ENCODE measurements around the gene SRP14. TPM values are rescaled to one million over a fixed set of nuclear protein-coding genes. Genes with fewer than 3 reads are reported as not detected.

SRP14 gene
- total RNA-seq, 4 donors from 2014 or later: 142 to 485 (median 230) TPM

DNA sequence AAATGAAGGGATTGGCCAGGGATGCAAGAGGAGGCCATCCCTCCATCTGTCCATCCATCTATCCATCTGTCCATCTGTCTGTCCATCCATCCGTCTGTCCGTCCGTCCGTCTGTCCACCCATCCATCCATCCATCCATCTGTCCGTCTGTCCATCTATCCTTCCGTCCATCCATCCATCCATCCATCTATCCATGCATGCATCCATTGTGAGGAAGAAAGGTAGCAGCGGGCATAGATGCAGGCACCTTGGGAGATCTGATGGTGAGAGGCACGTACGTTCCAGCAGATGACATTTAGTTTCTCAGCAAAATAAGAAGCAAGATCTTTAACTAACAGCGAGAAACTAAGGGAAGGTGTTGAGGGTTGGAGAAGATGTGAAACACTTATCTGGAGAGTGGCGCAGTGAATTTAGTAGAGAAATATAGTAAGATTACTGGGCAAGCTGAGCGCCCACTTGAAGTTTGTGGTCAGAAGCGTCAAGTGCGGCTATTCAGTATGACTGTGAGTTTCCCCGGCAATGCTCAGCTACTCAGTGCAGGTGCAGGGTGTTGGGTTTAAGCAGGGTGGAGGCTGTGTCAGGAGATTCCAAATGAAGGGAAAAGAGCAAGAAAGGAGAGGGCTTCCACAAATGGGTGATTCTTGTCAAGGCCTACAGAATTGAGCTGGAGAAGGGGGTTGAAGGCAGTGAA lies 22.4 kb upstream of the SRP14 start:
- no peak overlapping the region for H3K4me3 ChIP-seq
- H3K27me3 ChIP-seq: no peaks in the 10 kb centered on the region
- no peaks in the 10 kb centered on the region for H3K36me3 ChIP-seq
- TF ChIP-seq, protein P1, sequence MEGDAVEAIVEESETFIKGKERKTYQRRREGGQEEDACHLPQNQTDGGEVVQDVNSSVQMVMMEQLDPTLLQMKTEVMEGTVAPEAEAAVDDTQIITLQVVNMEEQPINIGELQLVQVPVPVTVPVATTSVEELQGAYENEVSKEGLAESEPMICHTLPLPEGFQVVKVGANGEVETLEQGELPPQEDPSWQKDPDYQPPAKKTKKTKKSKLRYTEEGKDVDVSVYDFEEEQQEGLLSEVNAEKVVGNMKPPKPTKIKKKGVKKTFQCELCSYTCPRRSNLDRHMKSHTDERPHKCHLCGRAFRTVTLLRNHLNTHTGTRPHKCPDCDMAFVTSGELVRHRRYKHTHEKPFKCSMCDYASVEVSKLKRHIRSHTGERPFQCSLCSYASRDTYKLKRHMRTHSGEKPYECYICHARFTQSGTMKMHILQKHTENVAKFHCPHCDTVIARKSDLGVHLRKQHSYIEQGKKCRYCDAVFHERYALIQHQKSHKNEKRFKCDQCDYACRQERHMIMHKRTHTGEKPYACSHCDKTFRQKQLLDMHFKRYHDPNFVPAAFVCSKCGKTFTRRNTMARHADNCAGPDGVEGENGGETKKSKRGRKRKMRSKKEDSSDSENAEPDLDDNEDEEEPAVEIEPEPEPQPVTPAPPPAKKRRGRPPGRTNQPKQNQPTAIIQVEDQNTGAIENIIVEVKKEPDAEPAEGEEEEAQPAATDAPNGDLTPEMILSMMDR (IDR thresholded peaks at IDR 0.05): no peak
- TF ChIP-seq POLR2A (IDR thresholded peaks at IDR 0.05): no peak
- no peaks in the 10 kb centered on the region for H3K9me3 ChIP-seq
- no peak overlapping the region for H3K27ac ChIP-seq
- intact Hi-C loops (cut with DNase I; ENCODE audit: low total_unique reads): no loop called here
- no peaks in the 10 kb centered on the region for H3K4me1 ChIP-seq
- DNase-seq: no peak

DNA sequence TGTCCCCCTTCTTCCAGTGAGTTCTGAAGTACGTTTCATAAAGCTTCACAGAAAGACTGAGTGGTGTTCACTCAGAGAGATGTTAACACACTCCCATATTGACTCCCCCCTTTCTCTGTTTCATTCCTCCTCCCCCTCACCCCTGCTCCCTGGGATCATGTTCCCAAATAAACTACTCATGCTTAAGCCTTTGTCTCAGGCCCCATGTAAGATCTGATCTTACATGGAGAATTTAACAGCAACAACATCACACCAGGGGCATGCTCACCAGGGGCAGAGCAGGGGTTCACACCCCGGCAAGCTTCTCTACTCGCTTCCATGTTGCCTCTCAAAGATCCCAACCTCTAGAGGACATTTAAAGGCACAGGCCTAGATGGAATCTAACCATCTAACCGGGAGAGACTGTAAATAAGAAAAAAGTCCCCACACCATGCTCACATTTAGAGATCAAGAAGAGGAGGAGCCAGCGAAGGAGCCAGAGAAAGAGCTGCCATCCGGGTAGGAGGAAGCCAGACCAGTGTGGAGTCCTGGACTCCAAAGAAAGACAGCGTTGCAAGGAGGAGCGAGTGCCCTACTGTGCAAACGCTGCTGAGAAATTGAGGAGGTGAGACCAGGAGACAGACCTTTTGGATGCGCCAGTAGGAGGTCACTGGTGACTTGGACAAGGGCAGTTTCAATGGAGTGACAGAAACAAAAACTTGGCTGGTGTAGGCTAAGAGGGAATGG lies 21.4 kb upstream of the SRP14 start:
- intact Hi-C loops (cut with DNase I; ENCODE audit: low total_unique reads): no loop called here
- Histone ChIP-seq H3K27ac (no peak overlapping the region), H3K4me1 (no peaks in the 10 kb centered on the region), H3K27me3 (no peaks in the 10 kb centered on the region), H3K36me3 (no peaks in the 10 kb centered on the region), H3K4me3 (no peak overlapping the region), H3K9me3 (no peaks in the 10 kb centered on the region)
- DNase-seq: no peak
- TF ChIP-seq POLR2A (IDR thresholded peaks at IDR 0.05): no peak
- TF ChIP-seq, protein P1 (IDR thresholded peaks at IDR 0.05): no peak

DNA sequence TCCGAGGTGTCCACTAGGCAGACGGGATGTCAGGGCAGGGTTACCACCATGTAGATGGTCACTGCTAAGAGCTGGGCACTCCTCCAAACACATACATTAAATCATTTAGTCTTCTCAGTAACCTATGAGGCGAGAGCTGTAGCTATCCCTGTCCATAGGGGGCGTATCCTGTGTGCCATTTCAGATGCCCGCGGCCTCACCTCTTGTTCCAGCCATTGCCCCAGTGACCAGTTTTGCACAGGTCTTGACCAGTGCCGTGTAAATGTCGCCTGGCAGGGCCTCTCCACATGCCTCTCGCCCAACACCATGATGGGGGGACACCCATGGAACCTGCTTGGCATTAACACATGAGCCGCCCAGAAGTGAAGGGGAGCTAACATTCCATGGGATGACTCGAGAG lies 20.8 kb upstream of the SRP14 start:
- Histone ChIP-seq H3K27me3 (no peaks in the 10 kb centered on the region), H3K9me3 (no peaks in the 10 kb centered on the region), H3K4me3 (no peak overlapping the region), H3K4me1 (no peaks in the 10 kb centered on the region), H3K36me3 (no peaks in the 10 kb centered on the region), H3K27ac (no peak overlapping the region)
- TF ChIP-seq POLR2A (IDR thresholded peaks at IDR 0.05): no peak
- TF ChIP-seq, protein P1 (IDR thresholded peaks at IDR 0.05): no peak
- no peak for DNase-seq
- intact Hi-C loops (cut with DNase I; ENCODE audit: low total_unique reads): no loop called here

DNA sequence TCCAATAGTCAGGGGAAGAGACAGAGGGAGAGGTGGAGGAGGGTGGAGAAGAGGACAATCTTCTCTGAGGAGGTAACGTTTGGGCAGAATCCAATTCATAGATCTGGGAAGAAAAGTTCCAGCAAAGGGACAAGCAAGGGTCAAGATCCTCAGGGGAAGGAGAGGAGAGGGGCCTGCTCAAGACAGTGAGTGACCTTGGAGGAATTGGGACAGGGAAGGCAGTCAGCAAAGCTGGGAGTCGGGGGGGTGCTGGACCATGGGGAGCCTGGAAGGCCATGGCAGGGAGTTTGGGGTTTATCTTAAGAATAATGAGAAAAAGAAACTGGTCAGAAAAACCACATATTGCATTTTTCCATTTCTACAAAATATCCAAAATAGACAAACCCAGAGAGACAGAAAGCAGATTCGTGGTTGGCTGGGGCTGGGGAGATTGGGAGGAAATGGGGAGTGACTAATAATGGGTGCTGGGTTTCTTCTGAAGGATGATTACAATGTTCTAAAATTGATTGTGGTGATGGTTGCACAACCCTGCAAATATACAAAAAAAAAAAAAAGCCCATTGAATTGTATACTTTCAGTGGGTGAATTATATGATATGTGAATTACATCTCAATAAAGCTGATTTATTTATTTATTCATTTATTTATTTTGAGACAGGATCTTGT lies 19.6 kb upstream of the SRP14 start:
- no peak for DNase-seq

More for the DNA sequence above, 19.6 kb upstream of the SRP14 start:
- intact Hi-C loops (cut with DNase I; ENCODE audit: low total_unique reads): no loop called here
- Histone ChIP-seq H3K9me3 (no peaks in the 10 kb centered on the region), H3K36me3 (no peaks in the 10 kb centered on the region), H3K4me1 (no peaks in the 10 kb centered on the region), H3K4me3 (no peak overlapping the region), H3K27ac (no peak overlapping the region), H3K27me3 (no peaks in the 10 kb centered on the region)
- TF ChIP-seq, protein P1 (IDR thresholded peaks at IDR 0.05): no peak
- no peak for TF ChIP-seq POLR2A (IDR thresholded peaks at IDR 0.05)
